ENCODE results near the gene DES.

- TF ChIP-seq EZH2 (IDR thresholded peaks at IDR 0.05) = no peak
- TF ChIP-seq RAD21 (IDR thresholded peaks at IDR 0.05; ENCODE audit: low read depth) = no peak
- TF ChIP-seq CTCF (IDR thresholded peaks at IDR 0.05 in 2 of 3, conservative IDR thresholded peaks at IDR 0.05 in 1 of 3; ENCODE audit: borderline replicate concordance in 1 of 3, insufficient read depth in 1 of 3, low read depth in 2 of 3, low read length in 2 of 3) = no peak
- TF ChIP-seq ZBTB33 (IDR thresholded peaks at IDR 0.05; ENCODE audit: extremely low read depth, insufficient replicate concordance, low read length) = no peak
- no peak for TF ChIP-seq EGR1 (IDR thresholded peaks at IDR 0.05; ENCODE audit: low read depth)
- TF ChIP-seq POLR2A (IDR thresholded peaks at IDR 0.05; ENCODE audit: borderline replicate concordance, extremely low read depth, insufficient read depth, insufficient read length) = no peak
Measured at GRCh38 chr2:219442256-219443015, 24.3 kb downstream of the DES start.

Data from HCT116 (cell line).